GM12878 (cell line): Measurements from ENCODE around the gene NTN1. TPM values are rescaled to one million over a fixed set of nuclear protein-coding genes. Genes with fewer than 3 reads are reported as not detected.

ENCODE experiments used
- ATAC-seq: fragments of 200-7000 bp; cut with Tn5 transposase; 3 replicates; pipeline ENCODE4 v1.9.1; 2020; ENCODE audit warnings: mild to moderate bottlenecking, moderate library complexity
- BruUV-seq: library from RNA; stranded (reverse); fragments of 400-500 nt; replicated peaks from 2 replicates; lab custom pipeline; 2021; lab: Mats Ljungman, UMichigan
- CTCF ChIA-PET: fragments of 300-600 bp; sonication (Branson Sonifier 250); formaldehyde crosslinking; extraction: SDS; loops from one replicate; lab custom pipeline; 2021; ENCODE audit warnings: inconsistent platforms; lab: Yijun Ruan, JAX
- POLR2A ChIA-PET: fragments of 350-600 bp; formaldehyde crosslinking; extraction: SDS; loops from one replicate; lab custom pipeline; 2021; ENCODE audit warnings: inconsistent platforms; lab: Charles Lee
- RAD21 ChIA-PET: fragments of 300-600 bp; sonication (Branson Sonifier 250); formaldehyde crosslinking; loops from one replicate; lab custom pipeline; 2023; ENCODE audit warnings: antibody characterized with exemption; ENCODE audit not compliant: unreplicated experiment; lab: Charles Lee
- SMC1A ChIA-PET: fragments of 300-600 bp; sonication (Branson Sonifier 250); formaldehyde crosslinking; loops from one replicate; lab custom pipeline; 2023; ENCODE audit not compliant: unreplicated experiment, uncharacterized antibody; lab: Charles Lee
- DNase-seq: peaks from one replicate; pipeline ENCODE4 v3.0.0-alpha.2; 2011; ENCODE audit warnings: low read depth, low spot score
- FAIRE-seq: peaks from 3 replicates; lab custom pipeline; 2011; peaks lifted over from hg19 to GRCh38; lab: Jason Lieb, UNC
- H2AFZ ChIP-seq: 2 replicates; pipeline ENCODE4 v1.6.0; 2011; ENCODE audit warnings: low read depth, low read length, control low read depth; ENCODE audit not compliant: control insufficient read depth
- H3K27ac ChIP-seq: 2 replicates; pipeline ENCODE4 v1.5.1; 2011; ENCODE audit warnings: control low read depth; ENCODE audit not compliant: control insufficient read depth, insufficient read depth
- H3K27me3 ChIP-seq, 2 experiments: replicated peaks in 1 of 2; 2 replicates each; pipeline versions ENCODE4 v1.6.0 to v1.6.1; 2011; ENCODE audit warnings: low read length in 1 of 2; ENCODE audit not compliant: control insufficient read depth in 2 of 2, insufficient read depth in 2 of 2
- H3K36me3 ChIP-seq, 2 experiments: 2 replicates each; pipeline ENCODE4 v1.5.1; 2011; ENCODE audit warnings: low read length in 1 of 2; ENCODE audit not compliant: control insufficient read depth in 2 of 2, insufficient read depth in 2 of 2
- H3K4me1 ChIP-seq: 2 replicates; pipeline ENCODE4 v1.6.1; 2011; ENCODE audit warnings: mild to moderate bottlenecking, low read length, moderate library complexity, mixed read lengths; ENCODE audit not compliant: control insufficient read depth, insufficient read depth
- H3K4me2 ChIP-seq: 2 replicates; pipeline ENCODE4 v1.6.0; 2011; ENCODE audit warnings: control low read depth; ENCODE audit not compliant: control insufficient read depth, insufficient read depth
- H3K4me3 ChIP-seq: fragments of 200-600 bp; sonication (generic); 2 replicates; pipeline ENCODE4 v1.5.1; 2016
- H3K79me2 ChIP-seq: 2 replicates; pipeline ENCODE4 v1.6.0; 2011; ENCODE audit warnings: low read length; ENCODE audit not compliant: control insufficient read depth, insufficient read depth
- H3K9ac ChIP-seq: 2 replicates; pipeline ENCODE4 v1.8.0; 2011; ENCODE audit warnings: low read length, control low read depth, mixed read lengths; ENCODE audit not compliant: control insufficient read depth, insufficient read depth
- H3K9me3 ChIP-seq: replicated peaks from 3 replicates; pipeline ENCODE4 v1.5.1; 2011; ENCODE audit warnings: mild to moderate bottlenecking, low read length; ENCODE audit not compliant: control insufficient read depth, insufficient read depth
- H4K20me1 ChIP-seq: 2 replicates; pipeline ENCODE4 v1.6.0; 2011; ENCODE audit not compliant: control insufficient read depth, insufficient read depth
- HSF1 ChIP-seq: fragments of 150-350 bp; IDR thresholded peaks from 2 replicates; pipeline ENCODE4 v1.6.1; 2014; ENCODE audit warnings: mild to moderate bottlenecking, low read depth, low read length
- MYB ChIP-seq: fragments of 150-350 bp; IDR thresholded peaks from 2 replicates; pipeline ENCODE4 v1.6.1; 2014; ENCODE audit warnings: mild to moderate bottlenecking, low read depth, low read length, borderline replicate concordance
- PRDM15 ChIP-seq: fragments of 450-650 bp; formaldehyde crosslinking; IDR thresholded peaks from 2 replicates; pipeline ENCODE4 v1.4.0; 2020; ENCODE audit warnings: mild to moderate bottlenecking, moderate library complexity
- RB1 ChIP-seq: fragments of 450-650 bp; formaldehyde crosslinking; IDR thresholded peaks from 2 replicates; pipeline ENCODE4 v1.6.1; 2017; ENCODE audit warnings: mild to moderate bottlenecking, borderline replicate concordance
- WGBS: methylation state at CpG from one replicate; pipeline ENCODE4 v1.1.6; 2016; ENCODE audit warnings: low lambda C conversion rate; ENCODE audit not compliant: insufficient replicate concordance, insufficient coverage; ENCODE audit errors: missing lambda C conversion rate; 5-methylcytosine and 5-hydroxymethylcytosine counted together
- in situ Hi-C: fragments of 300-500 bp; cut with MboI; formaldehyde crosslinking; loops from 9 replicates; pipeline ENCODE4 v1.14.3; 2018; ENCODE audit warnings: mixed read lengths
- intact Hi-C: fragments of 100-400 bp; cut with micrococcal nuclease; formaldehyde crosslinking; loops from one replicate; pipeline ENCODE4 v1.14.2; 2022; ENCODE audit not compliant: unreplicated experiment
- polyA plus RNA-seq, 11 experiments: library from polyadenylated mRNA; depleted of rRNA in 4 of 11; unstranded in 6 of 11; stranded (reverse) in 5 of 11; fragments of >200 nt; fragmentation: Nextera tagmentation in 4 of 11; fragmentation: Illumina TruSeq in 1 of 11; extraction: Ambion mirVana in 4 of 11; extraction: Trizol in 1 of 11; gene quantifications; 1 replicate in 1 of 11; 2 replicates in 10 of 11; pipeline versions ENCODE4 v1.2.1 to v1.2.3, GENCODE V29; 2011 to 2016; ENCODE audit warnings: inconsistent platforms in 2 of 11, missing spikeins in 2 of 11, low read depth in 1 of 11
- total RNA-seq, 4 experiments: library from RNA; depleted of rRNA in 3 of 4; stranded (reverse); fragments of >200 nt in 3 of 4; fragmentation: Illumina TruSeq in 1 of 4; extraction: Trizol in 1 of 4; gene quantifications; 2 replicates each; pipeline versions ENCODE4 v1.2.1 to v1.2.3, GENCODE V29; 2013 to 2021

The NTN1 gene
- total and polyA plus RNA-seq, 10 of the 15 experiments (the other 5 are each of a cell fraction or from before 2014, with no cell fraction given), result 0.02 to 0.89 (median 0.35) TPM

- no peak for TF ChIP-seq HSF1
These were observed 210.8 kb downstream of the NTN1 start (continued) for GRCh38 chr17:9232155-9232475.

GRCh38 chr17:9232591-9233270 lies 211.4 kb downstream of the NTN1 start:
- CTCF ChIA-PET, result no interaction called here
- H3K79me2 ChIP-seq, result no peaks in the 10 kb centered on the region
- no peak overlapping the region for H2AFZ ChIP-seq
- H3K4me3 ChIP-seq, result no peak overlapping the region
- DNase-seq (no peak), ATAC-seq (peak; percentile 18; the same call in 1 of the 3 replicates), FAIRE-seq (no peak)
- in situ Hi-C loops, result no loop called here
- WGBS, result 6% methylated on average over 20 of the region's 22 CpGs
- H3K4me1 ChIP-seq, result no peaks in the 10 kb centered on the region
- SMC1A ChIA-PET, result no interaction called here
- TF ChIP-seq MYB, result no peak
- no peak for TF ChIP-seq RB1
- TF ChIP-seq PRDM15, result no peak
- no peak overlapping the region for H3K9ac ChIP-seq
- H3K27me3 ChIP-seq, result peaks cover 0 to 6% of the 10 kb centered on the region in 2 experiments; a peak in 1 of 4 replicates
- H3K4me2 ChIP-seq, result no peak overlapping the region
- H4K20me1 ChIP-seq, result 0 out of 2 replicates have a peak, but pooled peaks cover 2% of the 10 kb centered on the region
- RAD21 ChIA-PET, result no interaction called here
- no TSS peak for BruUV-seq
- intact Hi-C loops, result no loop called here
- H3K27ac ChIP-seq, result no peak overlapping the region
- H3K9me3 ChIP-seq, result no peaks in the 10 kb centered on the region; the same call in 2 of the 3 replicates
- no peaks in the 10 kb centered on the region for H3K36me3 ChIP-seq
- POLR2A ChIA-PET, result no interaction called here
